BJ (cell line): Measurements from ENCODE around the gene SERPINA3. TPM values are rescaled to one million over a fixed set of nuclear protein-coding genes. Genes with fewer than 3 reads are reported as not detected.

Experiments
- CTCF ChIA-PET: fragments of 350-600 bp; formaldehyde crosslinking; extraction: SDS; loops from one replicate; lab custom pipeline; 2021; ENCODE audit warnings: antibody characterized with exemption, inconsistent platforms; lab: Yijun Ruan, JAX
- POLR2A ChIA-PET: fragments of 300-600 bp; sonication (Branson Sonifier 250); formaldehyde crosslinking; extraction: SDS; loops from one replicate; lab custom pipeline; 2021; ENCODE audit warnings: antibody characterized with exemption; lab: Charles Lee
- DNase-seq: peaks from one replicate; pipeline ENCODE4 v3.0.0-alpha.2; 2011; ENCODE audit warnings: low read depth
- H3K27me3 ChIP-seq: 2 replicates; pipeline ENCODE4 v1.6.0; 2011; ENCODE audit warnings: low read length; ENCODE audit not compliant: control insufficient read depth, insufficient read depth
- H3K36me3 ChIP-seq: 2 replicates; pipeline ENCODE4 v1.5.1; 2011; ENCODE audit warnings: low read length; ENCODE audit not compliant: control insufficient read depth, insufficient read depth
- H3K4me3 ChIP-seq: 2 replicates; pipeline ENCODE4 v1.5.1; 2011; ENCODE audit warnings: low read depth, mild to moderate bottlenecking, control low read depth, low read length
- CTCF ChIP-seq: IDR thresholded peaks from 2 replicates; pipeline ENCODE4 v1.5.1; 2011; ENCODE audit warnings: low read depth, mild to moderate bottlenecking, control low read depth, inconsistent platforms, low read length, moderate library complexity; ENCODE audit not compliant: insufficient read depth
- polyA plus RNA-seq: library from polyadenylated mRNA; depleted of rRNA; stranded (reverse); fragments of >200 nt; gene quantifications from 2 replicates; pipeline ENCODE4 v1.2.3, GENCODE V29; 2011

Gene SERPINA3
- polyA plus RNA-seq, 1 experiment, result 0.91 TPM

GRCh38 chr14:94615254-94615653, 3.1 kb downstream of the SERPINA3 start:
- H3K36me3 ChIP-seq, result no peaks in the 10 kb centered on the region
- POLR2A ChIA-PET, result no interaction called here
- H3K27me3 ChIP-seq, result no peaks in the 10 kb centered on the region
- CTCF ChIA-PET, result no interaction called here
- no peak overlapping the region for H3K4me3 ChIP-seq
- no peak for TF ChIP-seq CTCF
- DNase-seq, result no peak

- ChIA-PET POLR2A (no interaction called here), CTCF (interaction anchor here (1.0 kb wide), 1 partner anchor 67 kb away, joined by 3 read pairs; no protein-coding TSS in a partner anchor)
- Histone ChIP-seq H3K36me3 (no peaks in the 10 kb centered on the region), H3K27me3 (no peaks in the 10 kb centered on the region), H3K4me3 (no peak overlapping the region)
- DNase-seq, result no peak
- TF ChIP-seq CTCF, result no peak
Observed at GRCh38 chr14:94615823-94616570, 3.8 kb downstream of the SERPINA3 start.

- CTCF ChIA-PET, result interaction anchor here (0.9 kb wide), 1 partner anchor 61 kb away, joined by 3 read pairs; no protein-coding TSS in a partner anchor
- TF ChIP-seq CTCF, result no peak
- POLR2A ChIA-PET, result no interaction called here
- Histone ChIP-seq H3K27me3 (no peaks in the 10 kb centered on the region), H3K4me3 (no peak overlapping the region), H3K36me3 (no peaks in the 10 kb centered on the region)
- no peak for DNase-seq
Observed at GRCh38 chr14:94617366-94617941, 5.3 kb downstream of the SERPINA3 start.

- no peak overlapping the region for H3K4me3 ChIP-seq
- H3K27me3 ChIP-seq, result no peaks in the 10 kb centered on the region
- no peaks in the 10 kb centered on the region for H3K36me3 ChIP-seq
- DNase-seq, result no peak
- POLR2A ChIA-PET, result interaction anchor here (0.6 kb wide), 1 partner anchor 14 kb away, joined by 5 read pairs; no protein-coding TSS in a partner anchor
- no peak for TF ChIP-seq CTCF
- CTCF ChIA-PET, result no interaction called here
Observed at GRCh38 chr14:94617988-94618822, 6.0 kb downstream of the SERPINA3 start.

- Histone ChIP-seq H3K4me3 (no peak overlapping the region), H3K27me3 (no peaks in the 10 kb centered on the region), H3K36me3 (no peaks in the 10 kb centered on the region)
- no peak for DNase-seq
- TF ChIP-seq CTCF, result no peak
- ChIA-PET POLR2A (no interaction called here), CTCF (no interaction called here)
Observed at GRCh38 chr14:94619297-94619696, 7.1 kb downstream of the SERPINA3 start.
